Measurements from ENCODE around the gene PMVK.
A peak's percentile ranks its signal among the peaks of the same experiment; 100 is the strongest.

The PMVK gene

GRCh38 chr1:154945962-154946850 lies 9.7 kb upstream of the PMVK start:
- no peak for DNase-seq

GRCh38 chr1:154945160-154945961 lies 8.8 kb upstream of the PMVK start:
- no peak for DNase-seq

GRCh38 chr1:154944401-154945159 lies 8.1 kb upstream of the PMVK start:
- DNase-seq, result peak; percentile 37

- DNase-seq, result peak; percentile 81
Observed at GRCh38 chr1:154943649-154944400, 7.3 kb upstream of the PMVK start.

GRCh38 chr1:154941333-154942013 lies 5.0 kb upstream of the PMVK start:
- DNase-seq, result no peak

GRCh38 chr1:154940651-154941194 lies 4.2 kb upstream of the PMVK start:
- no peak for DNase-seq

GRCh38 chr1:154940213-154940560 lies 3.7 kb upstream of the PMVK start:
- no peak for DNase-seq

GRCh38 chr1:154938604-154939399 lies 2.3 kb upstream of the PMVK start:
- peak; percentile 38 for DNase-seq

- DNase-seq, result no peak
Observed at GRCh38 chr1:154937988-154938386, 1.5 kb upstream of the PMVK start.

- peak; percentile 97 for DNase-seq
Observed at GRCh38 chr1:154937085-154937987, 817 bp upstream of the PMVK start.

- DNase-seq, result no peak
Observed at GRCh38 chr1:154935749-154936554, 567 bp downstream of the PMVK start.

- no peak for DNase-seq
Observed at GRCh38 chr1:154934358-154934948, 2.1 kb downstream of the PMVK start.

GRCh38 chr1:154931940-154932487 lies 4.5 kb downstream of the PMVK start:
- DNase-seq, result no peak

- no peak for DNase-seq
Observed at GRCh38 chr1:154926201-154926600, 10.3 kb downstream of the PMVK start.

GRCh38 chr1:154925335-154926170 lies 11.0 kb downstream of the PMVK start:
- DNase-seq, result no peak

- DNase-seq, result no peak
Observed at GRCh38 chr1:154923695-154924094, 12.8 kb downstream of the PMVK start.

GRCh38 chr1:154913273-154913672 lies 23.2 kb downstream of the PMVK start:
- no peak for DNase-seq
